Fibroblast of lung (primary cell): ENCODE data around the gene NCOA5. TPM values are rescaled to one million over a fixed set of nuclear protein-coding genes. Genes with fewer than 3 reads are reported as not detected.

Source experiments
- DNase-seq, 2 donors: peaks; one replicate each; pipeline versions ENCODE4 v3.0.0 to v3.0.0-alpha.2; 2010; ENCODE audit warnings: low read depth in 2 of 2
- H2AFZ ChIP-seq: 2 replicates; pipeline ENCODE4 v1.5.1; 2012; ENCODE audit warnings: low read length, control low read depth, inconsistent platforms
- H3K27ac ChIP-seq: 2 replicates; pipeline ENCODE4 v1.5.1; 2011; ENCODE audit warnings: low read length, control low read depth; ENCODE audit not compliant: insufficient read depth
- H3K27me3 ChIP-seq: 2 replicates; pipeline ENCODE4 v1.5.1; 2011; ENCODE audit warnings: mild to moderate bottlenecking, low read length; ENCODE audit not compliant: control insufficient read depth, insufficient read depth
- H3K36me3 ChIP-seq: 2 replicates; pipeline ENCODE4 v1.5.1; 2011; ENCODE audit warnings: low read length; ENCODE audit not compliant: control insufficient read depth, insufficient read depth
- H3K4me1 ChIP-seq: 2 replicates; pipeline ENCODE4 v1.5.1; 2011; ENCODE audit warnings: low read length; ENCODE audit not compliant: control insufficient read depth, insufficient read depth; ENCODE audit errors: extremely low read depth
- H3K4me2 ChIP-seq: 2 replicates; pipeline ENCODE4 v1.5.1; 2011; ENCODE audit warnings: low read length, control low read depth; ENCODE audit not compliant: insufficient read depth; ENCODE audit errors: extremely low read depth
- H3K4me3 ChIP-seq, 4 experiments: fragments of 200-600 bp in 1 of 4; sonication (generic) in 1 of 4; replicated peaks in 1 of 4; 2 replicates each; pipeline ENCODE4 v1.5.1; 2011 to 2016; ENCODE audit warnings: low read length in 4 of 4, low read depth in 3 of 4, mild to moderate bottlenecking in 3 of 4, control low read depth in 2 of 4, inconsistent platforms in 1 of 4, mixed read lengths in 1 of 4; ENCODE audit not compliant: insufficient read depth in 1 of 4; ENCODE audit errors: control extremely low read depth in 1 of 4
- H3K79me2 ChIP-seq: 2 replicates; pipeline ENCODE4 v1.5.1; 2012; ENCODE audit warnings: mild to moderate bottlenecking, low read length, inconsistent platforms; ENCODE audit not compliant: control insufficient read depth, insufficient read depth
- H3K9ac ChIP-seq: 2 replicates; pipeline ENCODE4 v1.5.1; 2011; ENCODE audit warnings: mild to moderate bottlenecking, low read length, control low read depth; ENCODE audit not compliant: insufficient read depth
- H3K9me3 ChIP-seq: 2 replicates; pipeline ENCODE4 v1.5.1; 2012; ENCODE audit warnings: low read depth, low read length; ENCODE audit not compliant: control insufficient read depth, insufficient read depth
- H4K20me1 ChIP-seq: 2 replicates; pipeline ENCODE4 v1.5.1; 2011; ENCODE audit warnings: low read length; ENCODE audit not compliant: control insufficient read depth, insufficient read depth; ENCODE audit errors: extremely low read depth
- CTCF ChIP-seq, 2 donors: IDR thresholded peaks in 1 of 2; conservative IDR thresholded peaks in 1 of 2; 1 replicate in 1 of 2; 2 replicates in 1 of 2; pipeline ENCODE4 v1.5.1; 2011 to 2012; ENCODE audit warnings: low read length in 2 of 2, control low read depth in 1 of 2, inconsistent platforms in 1 of 2, low read depth in 1 of 2, mild to moderate bottlenecking in 1 of 2
- EZH2 ChIP-seq: IDR thresholded peaks from 2 replicates; pipeline ENCODE4 v1.5.1; 2012; ENCODE audit warnings: low read length, control low read depth, mild to moderate bottlenecking; ENCODE audit errors: missing control alignments
- polyA plus RNA-seq, 2 donors: library from polyadenylated mRNA; depleted of rRNA in 1 of 2; stranded (reverse) in 1 of 2; unstranded in 1 of 2; fragments of >200 nt; gene quantifications; 2 replicates each; pipeline ENCODE4 v1.2.1, GENCODE V29; 2011 to 2012; ENCODE audit warnings: missing spikeins in 1 of 2
- total RNA-seq: library from RNA; depleted of rRNA; stranded (reverse); fragments of >200 nt; gene quantifications from 2 replicates; pipeline ENCODE4 v1.2.1, GENCODE V29; 2014

Gene NCOA5
- total and polyA plus RNA-seq, 2 donors (not counting 1 experiment from before 2014, with no cell fraction given), result 8.1 to 18.0 TPM

GRCh38 chr20:46056027-46056833 lies 33.5 kb downstream of the NCOA5 start:
- peaks cover 2% of the 10 kb centered on the region for H3K4me1 ChIP-seq
- H3K9me3 ChIP-seq, result no peaks in the 10 kb centered on the region
- no peaks in the 10 kb centered on the region for H3K27me3 ChIP-seq
- no peak overlapping the region for H2AFZ ChIP-seq
- no peaks in the 10 kb centered on the region for H3K36me3 ChIP-seq
- no peak overlapping the region for H3K27ac ChIP-seq
- TF ChIP-seq CTCF (conservative IDR thresholded peaks at IDR 0.05 in 1 of 2, IDR thresholded peaks at IDR 0.05 in 1 of 2; ENCODE audit: low read depth in 1 of 2, low read length in 2 of 2), result no peak
- TF ChIP-seq EZH2, result no peak
- no peak overlapping the region for H3K9ac ChIP-seq
- H4K20me1 ChIP-seq, result no peaks in the 10 kb centered on the region
- H3K79me2 ChIP-seq, result no peaks in the 10 kb centered on the region
- H3K4me2 ChIP-seq, result no peak overlapping the region
- DNase-seq, result no peak
- H3K4me3 ChIP-seq, result no peak overlapping the region

GRCh38 chr20:46055269-46055668 lies 34.5 kb downstream of the NCOA5 start:
- Histone ChIP-seq H2AFZ (no peak overlapping the region), H3K27me3 (no peaks in the 10 kb centered on the region), H3K4me1 (peaks cover 2% of the 10 kb centered on the region), H3K79me2 (no peaks in the 10 kb centered on the region), H3K9me3 (no peaks in the 10 kb centered on the region), H3K36me3 (no peaks in the 10 kb centered on the region), H3K4me3 (no peak overlapping the region), H3K4me2 (no peak overlapping the region), H4K20me1 (no peaks in the 10 kb centered on the region), H3K27ac (no peak overlapping the region), H3K9ac (no peak overlapping the region)
- no peak for DNase-seq
- TF ChIP-seq EZH2 (no peak), CTCF (conservative IDR thresholded peaks at IDR 0.05 in 1 of 2, IDR thresholded peaks at IDR 0.05 in 1 of 2; ENCODE audit: low read depth in 1 of 2, low read length in 2 of 2) (no peak)

GRCh38 chr20:46054606-46055005 lies 35.2 kb downstream of the NCOA5 start:
- no peak overlapping the region for H3K9ac ChIP-seq
- no peaks in the 10 kb centered on the region for H3K9me3 ChIP-seq
- no peak overlapping the region for H3K4me2 ChIP-seq
- no peak for DNase-seq
- H3K4me3 ChIP-seq, result no peak overlapping the region
- peaks cover 2% of the 10 kb centered on the region for H3K4me1 ChIP-seq
- H3K79me2 ChIP-seq, result no peaks in the 10 kb centered on the region
- H3K36me3 ChIP-seq, result no peaks in the 10 kb centered on the region
- H2AFZ ChIP-seq, result no peak overlapping the region
- H3K27ac ChIP-seq, result no peak overlapping the region
- H3K27me3 ChIP-seq, result no peaks in the 10 kb centered on the region
- no peak for TF ChIP-seq EZH2
- TF ChIP-seq CTCF (conservative IDR thresholded peaks at IDR 0.05 in 1 of 2, IDR thresholded peaks at IDR 0.05 in 1 of 2; ENCODE audit: low read depth in 1 of 2, low read length in 2 of 2), result no peak
- H4K20me1 ChIP-seq, result no peaks in the 10 kb centered on the region
